ENCODE results near the gene AATK.

The AATK gene

GRCh38 chr17:81127133-81127455 lies 38.9 kb downstream of the AATK start:
- no peak for DNase-seq

GRCh38 chr17:81126281-81127132 lies 39.5 kb downstream of the AATK start:
- DNase-seq, result no peak

- no peak for DNase-seq
Observed at GRCh38 chr17:81125573-81126081, 40.4 kb downstream of the AATK start.

- DNase-seq, result no peak
Observed at GRCh38 chr17:81124377-81124776, 41.6 kb downstream of the AATK start.

- no peak for DNase-seq
Observed at GRCh38 chr17:81123052-81124048, 42.7 kb downstream of the AATK start.

- no peak for DNase-seq
Observed at GRCh38 chr17:81121841-81122733, 43.9 kb downstream of the AATK start.

GRCh38 chr17:81120695-81121621 lies 45.1 kb downstream of the AATK start:
- DNase-seq, result no peak

GRCh38 chr17:81120149-81120484 lies 45.9 kb downstream of the AATK start:
- DNase-seq, result no peak

GRCh38 chr17:81119223-81120148 lies 46.5 kb downstream of the AATK start:
- peak; percentile 76 for DNase-seq

GRCh38 chr17:81118308-81119221 lies 47.5 kb downstream of the AATK start:
- no peak for DNase-seq

- DNase-seq, result no peak
Observed at GRCh38 chr17:81117672-81118198, 48.3 kb downstream of the AATK start.

- DNase-seq, result no peak
Observed at GRCh38 chr17:81116704-81117103, 49.3 kb downstream of the AATK start.

- no peak for DNase-seq
Observed at GRCh38 chr17:81115749-81116464, 50.1 kb downstream of the AATK start.

- no peak for DNase-seq
Observed at GRCh38 chr17:81115219-81115618, 50.8 kb downstream of the AATK start.

GRCh38 chr17:81114351-81115093 lies 51.5 kb downstream of the AATK start:
- no peak for DNase-seq

GRCh38 chr17:81113158-81113724 lies 52.8 kb downstream of the AATK start:
- DNase-seq, result no peak

GRCh38 chr17:81112450-81112849 lies 53.6 kb downstream of the AATK start:
- DNase-seq, result no peak
